ENCODE data around the gene ALG14.
"Not testable (repeated sequence)": the region's sequence is repeated elsewhere in the genome, so short reads cannot be mapped to it uniquely, and the experiment has no call there.

ALG14 gene

GRCh38 chr1:95041491-95042165, 31.1 kb downstream of the ALG14 start:
- peak; percentile 52 for DNase-seq (ENCODE audit: low spot score)

- DNase-seq (ENCODE audit: low spot score) = no peak
Measured at GRCh38 chr1:95040032-95040525, 32.7 kb downstream of the ALG14 start.

GRCh38 chr1:95039360-95040031, 33.3 kb downstream of the ALG14 start:
- no peak for DNase-seq (ENCODE audit: low spot score)

- no peak for DNase-seq (ENCODE audit: low spot score)
Measured at GRCh38 chr1:95035536-95035935, 37.2 kb downstream of the ALG14 start.

GRCh38 chr1:95034506-95034905, 38.2 kb downstream of the ALG14 start:
- no peak for DNase-seq (ENCODE audit: low spot score)

GRCh38 chr1:95033843-95034242, 38.9 kb downstream of the ALG14 start:
- DNase-seq (ENCODE audit: low spot score) = no peak

- DNase-seq (ENCODE audit: low spot score) = no peak
Measured at GRCh38 chr1:95029532-95029931, 43.2 kb downstream of the ALG14 start.

- DNase-seq (ENCODE audit: low spot score) = no peak
Measured at GRCh38 chr1:95028954-95029353, 43.8 kb downstream of the ALG14 start.

- DNase-seq (ENCODE audit: low spot score) = no peak
Measured at GRCh38 chr1:95027046-95027445, 45.7 kb downstream of the ALG14 start.

- DNase-seq (ENCODE audit: low spot score) = no peak
Measured at GRCh38 chr1:95023399-95024043, 49.2 kb downstream of the ALG14 start.

- no peak for DNase-seq (ENCODE audit: low spot score)
Measured at GRCh38 chr1:95022644-95022926, 50.2 kb downstream of the ALG14 start.

GRCh38 chr1:95021805-95022643, 50.7 kb downstream of the ALG14 start:
- no peak for DNase-seq (ENCODE audit: low spot score)

GRCh38 chr1:95021119-95021518, 51.6 kb downstream of the ALG14 start:
- no peak for DNase-seq (ENCODE audit: low spot score)

GRCh38 chr1:95019466-95019865, 53.3 kb downstream of the ALG14 start:
- not testable (repeated sequence) for DNase-seq (ENCODE audit: low spot score)

GRCh38 chr1:95018602-95019369, 54.0 kb downstream of the ALG14 start:
- no peak for DNase-seq (ENCODE audit: low spot score)

- no peak for DNase-seq (ENCODE audit: low spot score)
Measured at GRCh38 chr1:95017775-95018174, 55.0 kb downstream of the ALG14 start.

GRCh38 chr1:95015076-95015475, 57.7 kb downstream of the ALG14 start:
- DNase-seq (ENCODE audit: low spot score) = no peak

- DNase-seq (ENCODE audit: low spot score) = peak; percentile 37
Measured at GRCh38 chr1:95013950-95014574, 58.7 kb downstream of the ALG14 start.

GRCh38 chr1:95012389-95012788, 60.4 kb downstream of the ALG14 start:
- no peak for DNase-seq (ENCODE audit: low spot score)

GRCh38 chr1:95010158-95010557, 62.6 kb downstream of the ALG14 start:
- no peak for DNase-seq (ENCODE audit: low spot score)

GRCh38 chr1:95007687-95008086, 65.1 kb downstream of the ALG14 start:
- no peak for DNase-seq (ENCODE audit: low spot score)

All from HuH-7 (cell line).